COLO668 (cell line): ENCODE data around the gene MBOAT2.

Experiments
- DNase-seq: peaks from one replicate; lab custom pipeline; 2025; ENCODE audit not compliant: unreplicated experiment; lab: John Stamatoyannopoulos, UW

MBOAT2 gene

GRCh38 chr2:9018534-9018933, 15.1 kb upstream of the MBOAT2 start:
- DNase-seq, result no peak

DNA sequence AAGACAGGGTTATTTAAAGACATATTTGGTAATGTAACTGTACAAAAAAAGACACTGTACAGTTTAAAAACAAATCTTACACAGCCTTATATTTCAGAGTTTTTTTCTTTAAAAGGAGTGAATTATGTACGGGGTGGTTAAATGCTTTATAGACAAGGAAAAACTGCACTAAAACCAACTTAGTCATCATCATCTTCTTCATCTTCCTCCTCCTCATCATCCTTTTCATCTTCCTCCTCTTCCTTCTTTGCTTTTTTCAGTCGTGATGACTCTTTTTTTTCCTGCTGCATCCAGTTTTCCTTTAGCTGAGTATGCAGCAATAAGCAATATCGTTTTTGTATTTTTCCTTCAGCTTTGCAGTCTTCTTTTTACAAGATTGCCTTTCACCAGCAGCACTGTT, 14.6 kb upstream of the MBOAT2 start:
- DNase-seq, result no peak

GRCh38 chr2:9017411-9017810, 13.9 kb upstream of the MBOAT2 start:
- no peak for DNase-seq

GRCh38 chr2:9015998-9016397, 12.5 kb upstream of the MBOAT2 start:
- no peak for DNase-seq

DNA sequence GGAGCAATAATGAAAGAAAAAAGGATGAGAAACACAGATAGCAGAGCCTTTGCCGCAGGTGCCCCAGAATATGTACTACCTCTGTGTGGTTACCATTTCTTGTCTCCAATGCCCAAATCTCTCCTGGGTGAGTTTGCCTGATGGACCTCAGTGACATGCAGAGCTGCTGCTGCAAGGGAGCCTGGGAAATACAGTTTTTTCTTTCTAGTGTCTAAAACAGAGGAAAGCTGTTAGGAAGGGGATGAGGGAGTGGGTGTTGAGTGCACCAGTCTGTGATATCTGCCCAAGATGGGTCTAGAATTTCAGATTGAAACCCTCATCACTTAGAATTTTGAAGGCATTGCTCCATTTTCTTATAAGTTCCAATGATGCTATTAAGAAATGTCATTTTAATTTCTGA, 9.9 kb upstream of the MBOAT2 start:
- DNase-seq, result no peak

- no peak for DNase-seq
Measured at GRCh38 chr2:9010866-9011265, 7.4 kb upstream of the MBOAT2 start.

DNA sequence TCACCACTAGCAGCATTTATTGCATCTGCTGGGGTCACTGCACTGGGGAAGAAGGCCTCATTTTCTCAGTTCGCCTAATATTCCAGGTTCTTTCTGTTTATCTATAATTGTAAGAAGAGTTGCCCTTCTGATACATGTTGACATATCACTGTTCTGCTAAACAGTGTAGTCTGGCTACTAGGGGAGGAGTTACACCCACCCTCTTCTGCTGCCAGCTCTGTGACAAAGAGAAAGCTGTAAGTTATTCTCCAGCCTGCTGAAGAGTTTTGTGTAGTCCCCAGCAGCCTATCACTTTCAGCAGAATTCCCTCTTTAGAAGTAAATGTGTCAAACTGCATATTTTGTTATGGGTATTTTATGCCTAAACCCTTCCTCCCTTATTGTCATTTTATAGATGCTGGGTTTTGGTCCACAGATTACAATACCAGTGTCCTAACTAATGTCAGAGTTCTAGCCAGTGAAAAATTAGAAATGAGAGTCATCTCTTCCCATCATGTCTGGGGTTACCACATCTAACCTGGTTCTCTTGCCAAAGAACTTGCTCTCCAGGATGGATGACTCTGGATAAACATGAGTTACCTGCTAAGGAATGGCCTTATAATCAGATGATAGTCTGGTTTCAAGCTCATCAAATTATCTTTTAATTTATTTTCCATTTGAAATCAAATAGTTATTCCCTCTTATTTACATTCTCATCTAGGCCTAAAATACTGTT, 5.6 kb upstream of the MBOAT2 start:
- DNase-seq, result no peak

- no peak for DNase-seq
Measured at GRCh38 chr2:9006368-9006767, 2.9 kb upstream of the MBOAT2 start.

GRCh38 chr2:9004338-9005204, 1.1 kb upstream of the MBOAT2 start:
- DNase-seq, result no peak

DNA sequence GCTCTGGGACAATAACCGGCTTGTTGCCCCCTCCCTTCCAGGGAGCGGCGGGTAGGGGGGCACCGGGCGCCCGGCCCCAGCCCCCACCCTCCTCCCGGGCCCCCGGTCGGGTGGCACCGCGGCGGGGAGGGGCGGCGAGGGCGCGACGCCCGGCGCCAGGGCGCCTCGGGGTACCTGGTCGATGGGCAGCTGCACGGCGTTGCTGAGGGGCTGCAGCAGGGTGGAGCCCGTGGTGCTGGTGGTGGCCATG, 193 bp downstream of the MBOAT2 start:
- no peak for DNase-seq

DNA sequence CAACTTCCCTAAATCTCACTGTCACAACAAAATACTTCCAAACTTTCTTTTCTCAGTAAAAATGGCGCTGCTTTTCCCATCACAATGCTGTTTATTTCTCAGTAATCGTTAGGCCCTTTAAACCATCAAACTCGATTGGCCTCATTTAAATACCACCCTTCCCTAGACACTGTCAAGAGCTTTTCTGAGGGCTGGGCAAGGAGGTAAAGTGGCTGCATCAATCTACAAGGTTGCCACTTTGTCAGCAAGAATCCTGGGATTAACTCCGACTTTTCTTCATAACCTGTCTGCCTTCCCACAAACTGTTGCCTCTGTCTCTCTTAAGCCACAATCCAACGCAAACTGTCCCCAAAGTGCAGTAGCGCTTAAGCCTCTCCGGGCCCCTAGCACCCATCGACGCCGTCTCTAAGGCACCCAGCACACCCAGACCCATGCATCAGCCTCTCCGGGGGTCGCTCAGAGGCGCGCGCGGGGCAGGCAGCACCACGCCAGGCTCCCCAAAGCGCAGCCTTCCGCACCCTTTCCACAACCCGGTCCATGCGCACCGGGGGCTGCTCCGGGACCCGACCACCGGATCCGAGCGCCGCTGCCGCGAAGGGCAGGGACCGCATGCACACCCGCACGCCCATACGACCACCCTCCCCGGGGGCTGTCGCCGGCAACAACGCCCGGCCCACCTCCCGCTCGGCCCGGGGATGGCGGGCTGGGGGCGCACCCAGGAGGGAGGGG, 683 bp downstream of the MBOAT2 start:
- peak; percentile 26 for DNase-seq

- no peak for DNase-seq
Measured at GRCh38 chr2:9002313-9002636, 1.2 kb downstream of the MBOAT2 start.

GRCh38 chr2:9001778-9002177, 1.7 kb downstream of the MBOAT2 start:
- no peak for DNase-seq

GRCh38 chr2:9001229-9001628, 2.3 kb downstream of the MBOAT2 start:
- DNase-seq, result peak; percentile 45

DNA sequence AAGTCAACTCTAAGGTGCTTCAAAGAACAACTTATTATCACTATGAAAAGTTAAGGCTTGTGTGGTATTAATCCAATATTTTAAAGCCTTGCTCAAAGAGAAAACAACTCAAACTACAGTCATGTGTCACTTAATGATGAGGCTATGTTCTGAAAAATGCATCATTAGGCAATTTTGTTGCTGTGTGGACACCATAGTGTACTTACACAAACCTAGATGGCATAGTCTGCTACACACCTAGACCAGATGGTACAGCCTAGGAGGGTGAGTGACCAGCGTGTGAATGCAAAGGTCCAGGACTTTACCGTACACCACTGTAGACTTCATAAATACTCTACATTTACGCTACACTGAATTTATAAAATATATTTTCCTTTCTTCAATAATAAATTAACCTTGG, 3.0 kb downstream of the MBOAT2 start:
- DNase-seq, result no peak

DNA sequence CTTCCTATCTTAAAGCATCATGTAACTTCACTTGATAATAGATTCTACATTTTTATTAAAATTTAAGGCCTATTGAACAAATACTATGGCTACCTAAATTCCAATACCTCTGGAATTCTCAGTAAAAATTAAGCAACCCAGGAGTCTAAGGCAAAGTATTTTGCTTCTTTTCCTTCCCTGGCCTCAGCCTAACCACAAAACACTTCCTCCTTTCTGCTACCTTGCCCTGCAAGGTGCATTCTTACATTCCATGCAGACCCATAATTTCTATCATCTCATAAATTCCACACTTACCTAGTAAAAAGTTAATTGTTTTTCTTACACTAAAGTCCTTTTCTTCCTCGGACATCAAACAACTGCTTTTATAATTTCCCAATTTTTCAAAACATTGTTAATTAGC, 3.7 kb downstream of the MBOAT2 start:
- no peak for DNase-seq

GRCh38 chr2:8999102-8999446, 4.4 kb downstream of the MBOAT2 start:
- DNase-seq, result peak; percentile 20

DNA sequence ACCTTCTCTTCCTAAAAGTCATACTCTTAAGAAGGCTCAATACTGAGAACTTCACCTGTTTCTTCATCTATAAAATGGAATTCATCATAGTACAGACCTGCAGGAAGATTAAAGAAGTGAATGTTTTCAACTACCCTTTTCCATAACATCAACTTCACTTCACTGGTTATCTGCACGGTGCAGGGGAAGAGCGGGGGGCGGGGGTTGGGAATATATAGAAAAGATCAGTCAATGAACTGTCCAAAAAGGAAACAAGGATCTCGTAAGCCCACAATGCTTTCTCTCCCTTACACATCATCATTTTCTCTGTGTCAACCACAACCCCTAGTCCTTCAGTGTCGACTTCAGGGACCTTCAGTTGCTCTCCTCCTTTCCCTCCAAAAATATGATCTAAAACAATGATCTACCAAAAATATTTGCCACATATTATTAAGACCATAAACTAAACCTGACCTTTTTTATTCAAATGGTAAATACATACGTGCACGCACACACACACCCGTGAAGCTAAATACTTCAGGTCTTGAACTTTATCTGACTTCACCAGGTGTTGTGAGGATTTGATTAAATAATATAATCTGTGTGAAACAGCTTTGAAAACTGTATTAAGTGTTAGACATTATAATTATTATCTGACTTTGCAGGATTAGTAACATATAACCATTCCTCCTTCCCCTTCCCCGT, 4.9 kb downstream of the MBOAT2 start:
- no peak for DNase-seq

DNA sequence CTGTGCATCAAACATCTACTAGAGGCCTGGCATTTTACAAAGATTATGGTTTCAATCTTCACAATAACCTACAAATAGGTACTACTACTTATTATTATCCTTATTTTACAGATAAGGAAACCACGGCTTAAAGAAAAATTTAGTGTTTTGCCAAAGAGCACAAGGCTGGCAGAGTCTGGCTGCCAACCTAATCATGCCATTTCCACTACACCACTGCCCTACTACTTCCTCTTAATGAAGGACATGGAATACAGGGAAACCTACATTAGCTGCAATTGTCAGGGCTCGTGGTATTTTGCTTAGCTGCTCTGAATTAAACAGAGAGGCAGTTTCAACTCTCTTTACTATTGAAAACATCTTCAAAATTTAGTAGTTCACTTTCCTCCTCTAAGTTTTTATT, 5.9 kb downstream of the MBOAT2 start:
- DNase-seq, result no peak

- no peak for DNase-seq
Measured at GRCh38 chr2:8997108-8997507, 6.4 kb downstream of the MBOAT2 start.

- no peak for DNase-seq
Measured at GRCh38 chr2:8996006-8996405, 7.5 kb downstream of the MBOAT2 start.

GRCh38 chr2:8994386-8994785, 9.1 kb downstream of the MBOAT2 start:
- no peak for DNase-seq
